Measurements from ENCODE around the gene SERPINA4. TPM values are rescaled to one million over a fixed set of nuclear protein-coding genes. Genes with fewer than 3 reads are reported as not detected.
A peak's percentile ranks its signal among the peaks of the same experiment; 100 is the strongest.

The SERPINA4 gene
- total and polyA plus RNA-seq, 2 of the 13 experiments (the other 11 are each of a cell fraction or from before 2014, with no cell fraction given), result 39.1 to 57.8 TPM

- TF ChIP-seq, protein P1, sequence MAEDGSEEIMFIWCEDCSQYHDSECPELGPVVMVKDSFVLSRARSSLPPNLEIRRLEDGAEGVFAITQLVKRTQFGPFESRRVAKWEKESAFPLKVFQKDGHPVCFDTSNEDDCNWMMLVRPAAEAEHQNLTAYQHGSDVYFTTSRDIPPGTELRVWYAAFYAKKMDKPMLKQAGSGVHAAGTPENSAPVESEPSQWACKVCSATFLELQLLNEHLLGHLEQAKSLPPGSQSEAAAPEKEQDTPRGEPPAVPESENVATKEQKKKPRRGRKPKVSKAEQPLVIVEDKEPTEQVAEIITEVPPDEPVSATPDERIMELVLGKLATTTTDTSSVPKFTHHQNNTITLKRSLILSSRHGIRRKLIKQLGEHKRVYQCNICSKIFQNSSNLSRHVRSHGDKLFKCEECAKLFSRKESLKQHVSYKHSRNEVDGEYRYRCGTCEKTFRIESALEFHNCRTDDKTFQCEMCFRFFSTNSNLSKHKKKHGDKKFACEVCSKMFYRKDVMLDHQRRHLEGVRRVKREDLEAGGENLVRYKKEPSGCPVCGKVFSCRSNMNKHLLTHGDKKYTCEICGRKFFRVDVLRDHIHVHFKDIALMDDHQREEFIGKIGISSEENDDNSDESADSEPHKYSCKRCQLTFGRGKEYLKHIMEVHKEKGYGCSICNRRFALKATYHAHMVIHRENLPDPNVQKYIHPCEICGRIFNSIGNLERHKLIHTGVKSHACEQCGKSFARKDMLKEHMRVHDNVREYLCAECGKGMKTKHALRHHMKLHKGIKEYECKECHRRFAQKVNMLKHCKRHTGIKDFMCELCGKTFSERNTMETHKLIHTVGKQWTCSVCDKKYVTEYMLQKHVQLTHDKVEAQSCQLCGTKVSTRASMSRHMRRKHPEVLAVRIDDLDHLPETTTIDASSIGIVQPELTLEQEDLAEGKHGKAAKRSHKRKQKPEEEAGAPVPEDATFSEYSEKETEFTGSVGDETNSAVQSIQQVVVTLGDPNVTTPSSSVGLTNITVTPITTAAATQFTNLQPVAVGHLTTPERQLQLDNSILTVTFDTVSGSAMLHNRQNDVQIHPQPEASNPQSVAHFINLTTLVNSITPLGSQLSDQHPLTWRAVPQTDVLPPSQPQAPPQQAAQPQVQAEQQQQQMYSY (CRISPR knock-in tag; IDR thresholded peaks at IDR 0.05), result peak; percentile 18; the same call in 1 of the 2 replicates
- TF ChIP-seq ZBTB1 (CRISPR knock-in tag; IDR thresholded peaks at IDR 0.05; ENCODE audit: borderline replicate concordance), result no peak
- TF ChIP-seq ZNF775 (CRISPR knock-in tag; IDR thresholded peaks at IDR 0.05; ENCODE audit: borderline replicate concordance), result 0 out of 2 replicates have a peak, but pooled peaks have one; percentile 63
- TF ChIP-seq ZNF792 (CRISPR knock-in tag; IDR thresholded peaks at IDR 0.05), result peak; percentile 68
- TF ChIP-seq PHF21A (CRISPR knock-in tag; IDR thresholded peaks at IDR 0.05), result peak; percentile 100
- no peak for TF ChIP-seq ZNF557 (CRISPR knock-in tag; IDR thresholded peaks at IDR 0.05)
- TF ChIP-seq TCF7 (IDR thresholded peaks at IDR 0.05; ENCODE audit: low read depth), result peak; percentile 86
- TF ChIP-seq, protein P2, sequence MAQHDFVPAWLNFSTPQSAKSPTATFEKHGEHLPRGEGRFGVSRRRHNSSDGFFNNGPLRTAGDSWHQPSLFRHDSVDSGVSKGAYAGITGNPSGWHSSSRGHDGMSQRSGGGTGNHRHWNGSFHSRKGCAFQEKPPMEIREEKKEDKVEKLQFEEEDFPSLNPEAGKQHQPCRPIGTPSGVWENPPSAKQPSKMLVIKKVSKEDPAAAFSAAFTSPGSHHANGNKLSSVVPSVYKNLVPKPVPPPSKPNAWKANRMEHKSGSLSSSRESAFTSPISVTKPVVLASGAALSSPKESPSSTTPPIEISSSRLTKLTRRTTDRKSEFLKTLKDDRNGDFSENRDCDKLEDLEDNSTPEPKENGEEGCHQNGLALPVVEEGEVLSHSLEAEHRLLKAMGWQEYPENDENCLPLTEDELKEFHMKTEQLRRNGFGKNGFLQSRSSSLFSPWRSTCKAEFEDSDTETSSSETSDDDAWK (CRISPR knock-in tag; IDR thresholded peaks at IDR 0.05), result no peak
- peak; percentile 94 for TF ChIP-seq TSC22D2 (CRISPR knock-in tag; IDR thresholded peaks at IDR 0.05; ENCODE audit: borderline replicate concordance)
- peak; percentile 85 for TF ChIP-seq ZBTB33 (CRISPR knock-in tag; IDR thresholded peaks at IDR 0.05)
- TF ChIP-seq U2AF2 (IDR thresholded peaks at IDR 0.05; ENCODE audit: low read depth, low read length), result no peak
- TF ChIP-seq ZNF33B (CRISPR knock-in tag; IDR thresholded peaks at IDR 0.05), result peak; percentile 49
- TF ChIP-seq, protein P3, sequence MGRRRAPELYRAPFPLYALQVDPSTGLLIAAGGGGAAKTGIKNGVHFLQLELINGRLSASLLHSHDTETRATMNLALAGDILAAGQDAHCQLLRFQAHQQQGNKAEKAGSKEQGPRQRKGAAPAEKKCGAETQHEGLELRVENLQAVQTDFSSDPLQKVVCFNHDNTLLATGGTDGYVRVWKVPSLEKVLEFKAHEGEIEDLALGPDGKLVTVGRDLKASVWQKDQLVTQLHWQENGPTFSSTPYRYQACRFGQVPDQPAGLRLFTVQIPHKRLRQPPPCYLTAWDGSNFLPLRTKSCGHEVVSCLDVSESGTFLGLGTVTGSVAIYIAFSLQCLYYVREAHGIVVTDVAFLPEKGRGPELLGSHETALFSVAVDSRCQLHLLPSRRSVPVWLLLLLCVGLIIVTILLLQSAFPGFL (CRISPR knock-in tag; IDR thresholded peaks at IDR 0.05), result no peak
- TF ChIP-seq ZNF687 (CRISPR knock-in tag; IDR thresholded peaks at IDR 0.05), result peak; percentile 95
Observed at GRCh38 chr14:94593749-94594431, 32.6 kb downstream of the SERPINA4 start (continued).

All from HepG2 (cell line).